DND-41 (cell line): ENCODE results near the gene TXK.

Experiments used
- EZH2 ChIP-seq: IDR thresholded peaks from 3 replicates; pipeline ENCODE4 v1.6.1; 2012; ENCODE audit warnings: borderline replicate concordance, low read depth, mild to moderate bottlenecking, moderate library complexity, low read length, inconsistent platforms; ENCODE audit not compliant: severe bottlenecking
- TF ChIP-seq, protein P1 (sequence below): IDR thresholded peaks from 2 replicates; pipeline ENCODE4 v1.5.1; 2012; ENCODE audit warnings: borderline replicate concordance, low read length, moderate library complexity, mild to moderate bottlenecking; ENCODE audit not compliant: poor library complexity, severe bottlenecking; ENCODE audit errors: extremely low read depth

DNA sequence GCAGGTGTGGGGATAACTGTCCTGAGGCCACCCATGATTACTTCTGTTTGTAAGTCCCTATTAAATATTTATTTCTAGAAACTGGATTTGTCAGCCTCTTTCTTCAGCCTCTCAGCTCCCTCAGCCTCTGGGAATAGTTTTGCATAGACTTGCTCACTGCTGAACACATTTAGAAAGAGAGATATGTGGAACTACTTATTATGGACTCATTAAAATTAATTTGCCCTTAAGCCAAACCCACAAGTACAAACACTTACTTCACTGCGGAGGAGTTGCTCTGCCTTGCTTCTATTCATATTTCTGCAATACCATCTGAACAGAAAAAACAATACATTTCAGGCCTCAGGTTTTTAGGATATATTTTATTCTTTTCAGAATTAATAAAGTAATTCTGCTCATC is 22.4 kb upstream of the TXK start:
- TF ChIP-seq, protein P1, sequence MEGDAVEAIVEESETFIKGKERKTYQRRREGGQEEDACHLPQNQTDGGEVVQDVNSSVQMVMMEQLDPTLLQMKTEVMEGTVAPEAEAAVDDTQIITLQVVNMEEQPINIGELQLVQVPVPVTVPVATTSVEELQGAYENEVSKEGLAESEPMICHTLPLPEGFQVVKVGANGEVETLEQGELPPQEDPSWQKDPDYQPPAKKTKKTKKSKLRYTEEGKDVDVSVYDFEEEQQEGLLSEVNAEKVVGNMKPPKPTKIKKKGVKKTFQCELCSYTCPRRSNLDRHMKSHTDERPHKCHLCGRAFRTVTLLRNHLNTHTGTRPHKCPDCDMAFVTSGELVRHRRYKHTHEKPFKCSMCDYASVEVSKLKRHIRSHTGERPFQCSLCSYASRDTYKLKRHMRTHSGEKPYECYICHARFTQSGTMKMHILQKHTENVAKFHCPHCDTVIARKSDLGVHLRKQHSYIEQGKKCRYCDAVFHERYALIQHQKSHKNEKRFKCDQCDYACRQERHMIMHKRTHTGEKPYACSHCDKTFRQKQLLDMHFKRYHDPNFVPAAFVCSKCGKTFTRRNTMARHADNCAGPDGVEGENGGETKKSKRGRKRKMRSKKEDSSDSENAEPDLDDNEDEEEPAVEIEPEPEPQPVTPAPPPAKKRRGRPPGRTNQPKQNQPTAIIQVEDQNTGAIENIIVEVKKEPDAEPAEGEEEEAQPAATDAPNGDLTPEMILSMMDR: no peak
- TF ChIP-seq EZH2: no peak
